GM18502 (cell line): Measurements from ENCODE around the gene NHSL1.

Experiments
- ATAC-seq: cut with Tn5 transposase; IDR thresholded peaks from one replicate; pipeline ENCODE4 v1.9.1; 2021; ENCODE audit warnings: mild to moderate bottlenecking; ENCODE audit not compliant: unreplicated experiment, poor library complexity

NHSL1 gene, protein sequence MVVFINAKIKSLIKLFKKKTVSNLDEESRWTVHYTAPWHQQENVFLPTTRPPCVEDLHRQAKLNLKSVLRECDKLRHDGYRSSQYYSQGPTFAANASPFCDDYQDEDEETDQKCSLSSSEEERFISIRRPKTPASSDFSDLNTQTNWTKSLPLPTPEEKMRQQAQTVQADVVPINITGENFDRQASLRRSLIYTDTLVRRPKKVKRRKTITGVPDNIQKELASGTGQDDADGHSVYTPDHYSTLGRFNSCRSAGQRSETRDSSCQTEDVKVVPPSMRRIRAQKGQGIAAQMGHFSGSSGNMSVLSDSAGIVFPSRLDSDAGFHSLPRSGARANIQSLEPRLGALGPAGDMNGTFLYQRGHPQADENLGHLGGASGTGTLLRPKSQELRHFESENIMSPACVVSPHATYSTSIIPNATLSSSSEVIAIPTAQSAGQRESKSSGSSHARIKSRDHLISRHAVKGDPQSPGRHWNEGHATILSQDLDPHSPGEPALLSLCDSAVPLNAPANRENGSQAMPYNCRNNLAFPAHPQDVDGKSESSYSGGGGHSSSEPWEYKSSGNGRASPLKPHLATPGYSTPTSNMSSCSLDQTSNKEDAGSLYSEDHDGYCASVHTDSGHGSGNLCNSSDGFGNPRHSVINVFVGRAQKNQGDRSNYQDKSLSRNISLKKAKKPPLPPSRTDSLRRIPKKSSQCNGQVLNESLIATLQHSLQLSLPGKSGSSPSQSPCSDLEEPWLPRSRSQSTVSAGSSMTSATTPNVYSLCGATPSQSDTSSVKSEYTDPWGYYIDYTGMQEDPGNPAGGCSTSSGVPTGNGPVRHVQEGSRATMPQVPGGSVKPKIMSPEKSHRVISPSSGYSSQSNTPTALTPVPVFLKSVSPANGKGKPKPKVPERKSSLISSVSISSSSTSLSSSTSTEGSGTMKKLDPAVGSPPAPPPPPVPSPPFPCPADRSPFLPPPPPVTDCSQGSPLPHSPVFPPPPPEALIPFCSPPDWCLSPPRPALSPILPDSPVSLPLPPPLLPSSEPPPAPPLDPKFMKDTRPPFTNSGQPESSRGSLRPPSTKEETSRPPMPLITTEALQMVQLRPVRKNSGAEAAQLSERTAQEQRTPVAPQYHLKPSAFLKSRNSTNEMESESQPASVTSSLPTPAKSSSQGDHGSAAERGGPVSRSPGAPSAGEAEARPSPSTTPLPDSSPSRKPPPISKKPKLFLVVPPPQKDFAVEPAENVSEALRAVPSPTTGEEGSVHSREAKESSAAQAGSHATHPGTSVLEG (N-terminal part only)

DNA sequence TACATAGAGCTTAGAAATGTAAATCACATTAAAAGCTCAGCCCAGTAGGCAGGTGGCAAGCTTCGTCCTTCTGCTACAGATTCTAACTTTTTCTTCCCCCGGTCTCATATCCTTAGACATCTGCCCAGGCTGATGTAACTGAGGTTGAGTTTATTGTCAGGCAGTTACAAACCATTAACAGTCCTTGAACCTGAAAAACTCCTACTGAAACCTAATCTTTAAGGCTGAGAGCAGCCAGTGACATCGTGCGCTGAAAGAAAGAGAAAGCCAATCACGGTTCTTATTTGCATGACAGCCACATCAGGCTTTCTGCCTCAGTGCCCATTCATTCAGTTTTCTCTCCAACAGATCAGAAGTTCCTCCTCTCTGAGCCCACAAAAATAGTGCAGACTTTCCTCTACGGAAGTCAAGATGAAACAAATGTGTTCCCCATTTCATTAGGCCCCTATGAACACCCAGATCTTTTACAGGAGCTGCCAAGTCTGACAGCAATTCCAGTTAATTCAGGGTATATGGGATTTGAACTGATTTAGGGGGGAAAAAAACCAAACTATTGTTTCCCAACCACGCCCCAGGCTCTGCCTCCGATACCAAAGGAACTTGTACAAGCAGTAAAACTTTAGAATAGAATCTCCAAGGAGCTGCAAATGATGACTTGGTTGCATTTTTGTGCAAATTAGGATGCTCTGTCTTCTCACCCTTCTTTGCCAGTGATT is at the start of gene NHSL1:
Gene NHSL1, minus strand, starts transcription at position 192 of the 716 bp plus-strand sequence. CDS start 204 bp downstream, outside the sequence.
- ATAC-seq: peak; percentile 99

DNA sequence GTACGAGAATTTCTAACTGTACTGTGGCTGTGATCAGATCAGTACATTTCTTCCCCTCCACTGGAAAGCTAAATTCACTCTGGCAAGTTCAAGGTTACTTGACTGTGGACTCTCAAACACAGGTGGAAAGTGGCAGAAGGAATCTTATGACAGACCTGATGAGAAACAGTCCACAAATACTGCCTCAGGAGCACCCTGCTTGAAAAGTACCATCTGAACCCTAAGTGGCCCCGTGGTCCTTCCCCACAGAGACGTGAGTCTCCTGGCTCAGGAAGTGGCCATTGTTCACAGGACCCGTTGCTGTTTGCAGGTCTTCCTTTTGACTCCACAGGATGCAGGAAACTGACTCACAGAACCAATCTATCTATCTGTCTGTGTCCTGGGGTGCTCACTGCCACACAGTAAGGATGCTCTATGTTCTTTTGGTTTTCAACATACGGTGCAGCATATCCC is 47.5 kb upstream of the NHSL1 start:
- ATAC-seq: no peak

DNA sequence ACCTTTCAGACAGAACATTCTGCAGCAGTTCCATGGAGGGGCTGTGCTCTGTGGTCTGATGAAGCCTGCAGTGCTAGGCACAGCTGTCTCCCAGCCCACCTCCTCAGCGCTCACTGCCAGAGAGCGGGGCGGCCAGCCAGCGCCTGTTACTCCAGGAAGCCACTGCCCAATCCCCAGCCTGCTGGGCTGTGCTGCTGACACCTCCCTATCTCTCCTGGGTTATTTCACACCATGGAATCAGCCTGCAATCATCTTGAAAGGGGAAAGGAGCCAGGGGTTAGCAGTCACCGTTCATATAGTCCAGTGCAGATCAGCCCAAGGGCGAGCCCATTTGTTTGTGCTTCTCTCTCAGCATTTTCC is 46.3 kb upstream of the NHSL1 start:
- ATAC-seq: no peak

DNA sequence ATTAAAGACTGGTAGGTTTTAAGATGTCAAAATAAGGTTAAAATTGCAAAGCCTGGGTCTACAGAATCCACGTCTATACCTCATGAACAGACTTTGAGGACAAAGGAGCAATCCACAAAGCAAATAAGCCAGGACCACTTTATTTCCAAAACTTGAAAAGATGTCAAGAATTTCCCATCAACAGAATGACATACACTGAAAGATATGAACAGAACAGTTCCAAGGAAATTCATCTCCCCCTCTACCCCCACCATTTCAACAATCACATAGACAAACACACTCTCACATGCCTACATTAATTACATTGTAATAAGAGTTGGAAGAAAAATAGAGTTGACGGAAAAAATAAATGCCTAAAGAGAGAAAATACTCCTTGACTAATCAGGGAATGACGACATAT is 45.2 kb upstream of the NHSL1 start:
- ATAC-seq: no peak

DNA sequence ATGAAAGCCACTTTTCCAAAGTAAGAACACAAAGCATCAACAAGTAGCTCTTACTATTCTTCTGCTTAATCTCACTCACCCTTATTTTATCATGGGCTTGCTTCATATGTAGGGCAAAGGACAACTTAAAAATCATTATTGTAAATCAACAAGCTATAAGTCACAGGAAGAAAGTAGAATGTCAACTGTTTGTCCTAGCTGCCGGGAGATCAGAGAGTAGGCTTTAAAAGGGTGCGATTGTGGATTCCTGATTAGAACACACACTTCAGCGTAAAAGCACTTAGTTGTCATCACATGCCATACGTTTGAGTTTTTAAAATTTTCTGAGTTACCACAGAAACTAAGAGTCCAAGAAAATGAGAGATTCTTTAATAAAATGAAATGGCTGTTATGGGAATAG is 44.4 kb upstream of the NHSL1 start:
- no peak for ATAC-seq

DNA sequence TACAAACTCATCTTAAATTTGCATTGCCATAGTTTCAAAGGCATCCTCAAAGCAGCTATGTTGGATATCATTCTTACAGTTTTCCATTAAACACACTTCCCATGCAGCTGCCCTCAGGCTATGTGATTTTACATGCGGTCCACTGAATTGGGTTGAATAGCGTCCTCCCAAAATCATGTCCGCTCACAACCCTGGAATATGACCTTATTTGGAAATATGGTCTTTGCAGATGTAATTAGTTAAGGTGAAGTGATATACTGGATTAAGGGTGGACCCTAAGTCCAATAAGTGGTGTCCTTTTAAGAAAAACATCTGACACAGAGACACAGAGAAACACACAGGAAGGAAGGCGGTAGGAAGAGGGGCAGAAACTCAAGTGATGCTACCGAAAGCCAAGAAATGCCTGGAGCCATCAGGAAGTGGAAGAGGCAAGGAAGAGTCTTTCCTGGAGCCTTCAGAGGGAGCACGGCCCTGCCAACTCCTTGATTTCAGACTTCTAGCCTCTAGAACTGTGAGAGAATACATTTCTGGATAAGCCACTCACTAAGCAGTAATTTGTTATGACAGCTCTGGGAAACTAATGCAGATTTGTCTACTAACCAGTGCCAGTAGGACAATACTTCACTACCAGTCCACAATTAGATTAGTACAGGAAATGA is 42.7 kb upstream of the NHSL1 start:
- ATAC-seq: no peak

DNA sequence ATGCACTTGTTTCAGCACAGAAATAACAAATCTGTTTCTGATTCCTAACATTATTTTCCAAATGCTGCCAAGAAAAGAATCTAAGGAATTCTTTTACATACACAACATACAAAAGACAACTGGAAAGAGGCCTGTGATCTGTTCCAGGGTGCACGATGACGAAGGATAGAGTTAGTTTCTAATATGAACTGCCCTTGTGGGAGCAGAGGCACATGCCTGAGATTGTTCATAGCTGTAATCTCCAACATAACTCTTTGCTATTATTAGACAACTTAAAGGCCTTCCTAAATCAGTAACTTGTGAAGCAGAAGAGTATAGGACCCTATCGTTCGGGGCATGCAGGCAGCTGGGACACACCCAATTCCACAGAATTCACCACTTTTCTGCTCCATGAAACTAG is 41.2 kb upstream of the NHSL1 start:
- ATAC-seq: no peak

DNA sequence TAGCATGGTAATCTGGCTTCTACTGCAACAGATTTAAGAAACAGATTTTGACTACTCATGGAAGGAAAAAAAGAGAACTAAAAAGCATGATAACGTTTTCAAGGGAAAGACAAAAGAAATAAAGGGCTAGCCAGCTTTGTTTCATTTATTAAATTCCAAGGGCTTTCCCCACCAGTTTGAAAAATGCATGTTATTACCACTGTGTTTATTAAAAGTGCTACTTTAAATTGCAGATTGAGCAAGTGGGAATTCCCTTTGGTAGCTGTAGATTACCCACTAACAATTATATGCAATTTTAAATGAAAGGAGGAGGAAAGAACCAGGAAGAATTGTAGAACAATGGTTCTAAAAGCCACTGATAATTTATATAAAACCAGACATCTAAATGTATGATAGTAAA is 40.6 kb upstream of the NHSL1 start:
- no peak for ATAC-seq

DNA sequence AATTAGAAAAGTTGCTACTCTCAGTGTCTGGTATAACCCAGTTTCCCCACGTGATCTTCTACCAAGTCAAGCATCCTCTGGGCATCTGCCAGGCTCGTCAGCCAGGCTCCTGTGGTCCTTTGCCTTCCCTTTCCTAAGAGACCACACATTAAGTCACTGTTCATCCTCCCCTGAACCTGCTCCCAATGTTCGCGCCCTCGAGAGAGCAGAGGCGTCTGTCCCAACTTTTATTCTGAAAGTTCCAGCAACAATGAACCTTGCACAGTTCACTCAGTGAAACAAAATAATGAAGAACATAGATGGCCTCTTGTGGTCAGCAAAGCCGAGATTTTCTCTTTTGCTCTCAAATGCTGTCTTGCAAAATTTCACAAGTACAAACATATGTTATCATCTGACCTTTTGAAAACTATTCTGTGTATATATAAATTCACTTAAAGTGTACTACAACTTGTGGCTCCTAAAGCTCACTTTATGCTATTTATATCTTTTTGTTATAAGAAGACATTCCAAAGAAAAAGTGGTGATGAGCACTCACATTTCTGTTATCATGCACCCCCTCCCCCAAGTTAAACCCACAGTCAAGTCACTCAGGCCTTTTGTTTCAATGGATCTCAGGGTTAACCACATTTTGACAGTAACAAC is 39.2 kb upstream of the NHSL1 start:
- no peak for ATAC-seq

DNA sequence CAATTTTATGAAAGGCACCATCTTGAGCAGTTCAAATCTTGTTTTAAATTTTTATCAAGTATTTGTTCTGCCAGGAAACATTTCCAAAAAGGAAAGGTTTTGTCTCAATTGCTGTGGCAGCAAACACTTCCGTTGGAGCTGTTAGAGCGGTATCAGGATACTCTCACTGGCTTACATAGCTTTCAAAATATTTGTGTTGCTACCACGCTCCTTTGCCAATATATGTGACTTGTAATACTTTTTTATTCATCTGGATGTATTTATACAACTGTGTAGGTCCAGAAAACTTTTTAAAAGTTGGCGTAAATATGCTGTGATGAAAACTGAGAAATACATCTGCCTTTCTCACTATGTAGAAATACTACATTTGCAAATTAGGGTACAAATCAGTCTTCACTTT is 37.8 kb upstream of the NHSL1 start:
- ATAC-seq: no peak

DNA sequence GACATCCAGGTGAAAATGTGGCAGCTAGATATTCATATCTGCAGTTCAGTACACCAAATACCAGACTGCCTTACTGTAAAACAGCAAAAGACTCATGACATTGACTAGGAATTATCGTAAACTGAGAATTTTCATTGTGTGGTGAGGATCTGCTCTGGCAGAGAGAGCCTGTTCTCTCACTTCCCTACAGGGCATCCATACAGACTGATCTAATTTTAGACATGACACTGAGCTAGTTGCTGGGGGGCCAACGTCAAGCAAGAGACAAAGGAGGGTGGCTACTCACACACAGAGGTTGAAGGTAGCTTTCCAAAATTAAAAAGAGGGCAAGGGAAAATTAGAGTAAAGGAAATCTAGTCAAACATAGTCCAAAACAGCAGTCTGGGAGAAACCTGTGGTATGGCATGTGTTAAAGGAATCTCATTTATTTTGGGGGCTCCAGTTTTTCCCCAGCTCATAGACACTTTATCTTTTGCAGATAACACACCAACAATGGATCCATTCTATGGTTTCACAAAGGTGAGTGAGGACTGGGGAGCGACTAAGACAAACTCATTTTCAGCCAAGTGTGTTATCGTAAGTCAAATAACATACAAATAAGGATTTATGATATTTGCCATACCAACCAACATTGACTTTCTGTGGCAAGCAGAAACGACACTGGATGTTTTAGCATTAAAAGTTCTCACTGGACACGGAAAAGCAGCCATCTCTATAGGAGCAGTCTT is 36.6 kb upstream of the NHSL1 start:
- no peak for ATAC-seq

DNA sequence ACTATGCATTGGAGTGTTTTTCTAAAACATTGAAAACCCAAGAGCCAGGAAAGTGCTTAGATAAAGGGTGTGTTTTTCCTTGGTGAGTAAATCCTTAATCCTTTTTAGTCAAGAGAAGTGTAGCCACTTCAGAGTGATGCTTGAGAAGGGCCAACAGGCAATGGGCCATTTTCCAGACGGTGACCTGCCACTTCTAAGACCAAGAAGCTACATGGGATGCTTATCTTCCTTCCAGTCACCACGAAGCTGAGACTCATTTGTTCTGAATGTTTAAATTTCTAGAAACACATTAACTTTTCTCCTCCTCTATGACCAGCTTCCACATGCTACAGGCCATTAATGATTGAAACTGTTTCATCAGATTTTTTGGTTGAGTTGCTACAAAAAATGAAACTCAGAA is 34.4 kb upstream of the NHSL1 start:
- ATAC-seq: no peak

DNA sequence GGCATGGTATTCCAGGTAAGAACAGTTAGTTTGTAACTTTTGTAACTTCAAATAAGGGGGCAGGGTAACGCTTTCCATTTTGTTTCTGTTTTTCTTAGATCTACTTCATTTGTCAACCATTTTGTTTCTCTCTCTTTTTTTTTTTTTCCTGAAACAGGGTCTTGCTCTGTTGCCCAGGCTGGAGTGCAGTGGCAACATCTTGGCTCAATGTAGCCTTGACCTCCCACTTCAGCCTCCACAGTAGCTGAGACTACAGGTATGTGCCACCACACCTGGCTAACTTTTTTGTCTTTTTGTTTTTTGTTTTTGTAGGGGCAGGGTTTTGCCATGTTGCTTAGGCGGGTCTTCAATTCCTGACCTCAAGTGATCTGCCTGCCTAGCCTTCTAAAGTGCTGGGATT is 32.1 kb upstream of the NHSL1 start:
- no peak for ATAC-seq

DNA sequence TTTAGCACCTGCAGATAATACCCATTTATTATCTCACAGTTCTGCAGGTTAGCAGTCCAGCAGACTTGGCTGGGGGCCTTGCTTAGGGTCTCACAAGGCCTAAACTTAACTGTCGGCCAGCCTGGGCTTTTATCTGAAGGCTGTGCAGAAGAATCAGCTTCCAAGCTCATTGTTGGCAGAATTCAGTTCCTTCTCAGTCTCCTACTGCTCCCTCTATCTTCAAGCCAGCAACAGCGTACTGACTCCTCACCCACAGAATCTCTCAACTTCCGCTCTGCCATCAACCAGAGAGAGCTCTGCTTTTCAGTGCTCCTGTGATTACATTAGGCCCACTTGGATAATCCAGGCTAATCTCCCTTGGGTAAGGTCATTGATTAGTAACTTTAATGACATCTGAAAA is 30.2 kb upstream of the NHSL1 start:
- ATAC-seq: no peak

DNA sequence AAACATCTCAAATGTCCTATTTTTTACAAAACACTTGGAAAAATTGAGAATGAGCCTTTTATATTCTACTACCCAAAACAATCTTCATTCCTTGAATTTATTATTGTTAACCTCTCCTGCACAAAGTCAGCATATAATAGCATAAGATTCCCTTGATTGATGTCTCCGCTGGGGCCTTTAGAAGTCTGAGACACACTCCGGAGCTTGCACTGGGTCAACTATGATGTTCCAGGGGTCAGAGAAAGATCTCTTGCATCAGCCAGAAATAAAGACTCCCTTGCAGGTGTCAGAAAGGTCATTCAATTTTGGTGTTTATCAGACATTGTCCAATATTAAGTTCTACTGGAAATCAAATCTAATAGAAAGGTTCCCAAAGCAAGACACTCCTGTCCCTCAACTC is 29.7 kb upstream of the NHSL1 start:
- ATAC-seq: no peak

DNA sequence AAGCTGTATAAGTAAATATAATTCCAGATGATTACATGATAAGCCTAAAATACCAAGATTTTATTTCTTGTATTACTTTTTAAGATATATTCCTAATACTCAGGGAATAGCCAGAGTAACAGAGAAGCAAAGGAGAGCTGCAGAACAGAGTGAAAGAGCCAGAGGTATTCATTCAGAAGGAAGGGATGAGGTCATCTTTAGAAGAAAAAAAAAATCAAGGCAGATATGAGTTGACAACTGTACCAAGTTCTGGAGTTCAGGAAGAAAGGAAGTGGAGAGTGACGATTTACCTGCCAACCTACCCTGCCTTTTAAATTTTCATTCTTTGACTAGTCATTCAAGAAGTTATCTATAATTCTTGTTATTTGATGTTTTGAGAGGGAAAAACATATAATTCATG is 28.8 kb upstream of the NHSL1 start:
- no peak for ATAC-seq

DNA sequence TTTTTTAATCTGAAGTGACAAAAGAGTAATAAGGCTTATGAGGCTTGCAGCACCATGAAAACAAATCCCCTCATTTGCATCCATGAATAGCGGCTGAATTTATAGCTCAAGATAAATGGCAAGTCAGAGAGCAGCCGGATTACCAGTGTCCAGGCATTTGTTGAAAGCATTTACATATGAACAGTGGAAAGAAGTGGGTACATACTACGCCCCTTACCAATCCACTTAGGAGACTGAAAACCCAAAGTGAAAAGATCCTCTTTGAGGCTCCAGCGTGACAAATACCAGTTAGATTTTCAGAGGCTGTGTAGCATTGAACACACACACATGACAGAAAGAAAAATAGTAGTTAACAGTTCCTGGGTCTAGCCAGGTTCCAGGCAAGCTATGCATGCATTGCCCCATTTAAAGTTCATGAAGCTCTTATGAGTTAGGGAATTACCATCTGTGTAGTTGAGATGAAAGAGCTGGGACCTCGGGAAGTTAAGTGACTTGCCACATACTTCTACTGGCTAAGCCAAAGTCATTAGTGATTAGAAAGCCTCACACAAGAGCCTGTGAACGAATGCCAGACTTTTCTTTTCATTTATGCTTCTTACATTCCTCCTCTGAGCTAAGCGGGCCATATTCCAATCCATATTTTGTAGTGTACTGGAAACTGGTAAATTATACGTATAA is 28.3 kb upstream of the NHSL1 start:
- no peak for ATAC-seq

DNA sequence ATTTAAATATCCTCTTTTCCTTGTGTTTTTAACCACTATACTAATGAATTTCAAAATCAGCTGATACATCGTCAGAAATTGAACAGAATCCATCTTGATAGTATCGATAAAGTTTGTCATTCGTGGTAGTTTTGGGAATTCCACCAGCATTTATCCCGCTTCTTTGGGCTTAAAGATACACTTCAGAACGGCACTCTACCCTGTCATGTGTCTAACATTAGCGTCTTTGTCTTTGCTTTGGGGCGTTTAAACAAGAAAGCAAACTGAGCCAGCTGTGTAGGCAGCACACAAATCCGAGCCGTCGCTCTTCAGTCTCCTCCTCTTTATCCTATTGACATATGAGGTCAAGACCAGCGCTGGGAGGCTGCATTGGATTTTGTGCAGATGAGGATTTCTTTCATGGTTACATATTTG is 27.5 kb upstream of the NHSL1 start:
- no peak for ATAC-seq
